SU-DHL-6 (cell line): ENCODE results near the gene FAM153A.
"Not testable (repeated sequence)": the region's sequence is repeated elsewhere in the genome, so short reads cannot be mapped to it uniquely, and the experiment has no call there.

Experiments used
- EZH2phosphoT487 ChIP-seq: fragments of 200-600 bp; sonication (generic), shearing (Covaris generic); conservative IDR thresholded peaks from 2 replicates; pipeline ENCODE4 v1.6.1; 2018; ENCODE audit warnings: mild to moderate bottlenecking, antibody characterized with exemption, low read length, moderate library complexity, mixed read lengths
- TF ChIP-seq, protein P1 (sequence below): fragments of 200-600 bp; sonication (generic); IDR thresholded peaks from one replicate; pipeline ENCODE4 v1.5.1; 2017; ENCODE audit warnings: antibody characterized with exemption, mild to moderate bottlenecking, low read length, moderate library complexity; ENCODE audit not compliant: insufficient read depth, poor library complexity, severe bottlenecking

GRCh38 chr5:177696100-177696499 lies 86.6 kb downstream of the FAM153A start:
- TF ChIP-seq, protein P1, sequence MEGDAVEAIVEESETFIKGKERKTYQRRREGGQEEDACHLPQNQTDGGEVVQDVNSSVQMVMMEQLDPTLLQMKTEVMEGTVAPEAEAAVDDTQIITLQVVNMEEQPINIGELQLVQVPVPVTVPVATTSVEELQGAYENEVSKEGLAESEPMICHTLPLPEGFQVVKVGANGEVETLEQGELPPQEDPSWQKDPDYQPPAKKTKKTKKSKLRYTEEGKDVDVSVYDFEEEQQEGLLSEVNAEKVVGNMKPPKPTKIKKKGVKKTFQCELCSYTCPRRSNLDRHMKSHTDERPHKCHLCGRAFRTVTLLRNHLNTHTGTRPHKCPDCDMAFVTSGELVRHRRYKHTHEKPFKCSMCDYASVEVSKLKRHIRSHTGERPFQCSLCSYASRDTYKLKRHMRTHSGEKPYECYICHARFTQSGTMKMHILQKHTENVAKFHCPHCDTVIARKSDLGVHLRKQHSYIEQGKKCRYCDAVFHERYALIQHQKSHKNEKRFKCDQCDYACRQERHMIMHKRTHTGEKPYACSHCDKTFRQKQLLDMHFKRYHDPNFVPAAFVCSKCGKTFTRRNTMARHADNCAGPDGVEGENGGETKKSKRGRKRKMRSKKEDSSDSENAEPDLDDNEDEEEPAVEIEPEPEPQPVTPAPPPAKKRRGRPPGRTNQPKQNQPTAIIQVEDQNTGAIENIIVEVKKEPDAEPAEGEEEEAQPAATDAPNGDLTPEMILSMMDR, result not testable (repeated sequence)
- not testable (repeated sequence) for TF ChIP-seq EZH2phosphoT487
